ENCODE measurements around the gene SCN9A. TPM values are rescaled to one million over a fixed set of nuclear protein-coding genes. Genes with fewer than 3 reads are reported as not detected.
"Not testable (repeated sequence)": the region's sequence is repeated elsewhere in the genome, so short reads cannot be mapped to it uniquely, and the experiment has no call there.

The SCN9A gene
- total RNA-seq, 2 donors from 2014 or later = 0.46 to 44.1 TPM

- Histone ChIP-seq H3K36me3 (no peaks in the 10 kb centered on the region), H3K27me3 (replicated peaks; ENCODE audit: insufficient read depth) (no peaks in the 10 kb centered on the region), H3K4me1 (replicated peaks) (no peaks in the 10 kb centered on the region), H3K27ac (no peak overlapping the region), H3K9me3 (no peaks in the 10 kb centered on the region), H3K4me3 (no peak overlapping the region)
- intact Hi-C loops (cut with DNase I) = no loop called here
- WGBS = 40% methylated on average over 5 of the region's 5 CpGs
- DNase-seq (ENCODE audit: low spot score) = no peak
- no peak for TF ChIP-seq POLR2A (IDR thresholded peaks at IDR 0.05)
- TF ChIP-seq CTCF (IDR thresholded peaks at IDR 0.05) = no peak
- TF ChIP-seq POLR2AphosphoS5 (IDR thresholded peaks at IDR 0.05) = no peak
Observed at GRCh38 chr2:166314022-166314759, 61.6 kb downstream of the SCN9A start.

GRCh38 chr2:166312863-166313262 lies 62.9 kb downstream of the SCN9A start:
- H3K27ac ChIP-seq; H3K4me3 ChIP-seq; H3K36me3 ChIP-seq; DNase-seq (ENCODE audit: low spot score); H3K27me3 ChIP-seq (replicated peaks; ENCODE audit: insufficient read depth); H3K4me1 ChIP-seq (replicated peaks); H3K9me3 ChIP-seq; intact Hi-C loops (cut with DNase I): not testable (repeated sequence)
- 36% methylated on average over 2 of the region's 2 CpGs for WGBS

- Histone ChIP-seq H3K36me3 (no peaks in the 10 kb centered on the region), H3K27me3 (replicated peaks; ENCODE audit: insufficient read depth) (no peaks in the 10 kb centered on the region), H3K4me1 (replicated peaks) (no peaks in the 10 kb centered on the region), H3K9me3 (no peaks in the 10 kb centered on the region), H3K4me3 (no peak overlapping the region), H3K27ac (no peak overlapping the region)
- TF ChIP-seq CTCF (IDR thresholded peaks at IDR 0.05) (no peak), POLR2AphosphoS5 (IDR thresholded peaks at IDR 0.05) (no peak), POLR2A (IDR thresholded peaks at IDR 0.05) (no peak)
- intact Hi-C loops (cut with DNase I) = no loop called here
- no peak for DNase-seq (ENCODE audit: low spot score)
- WGBS = 69% methylated on average over 3 of the region's 3 CpGs
Observed at GRCh38 chr2:166307326-166307725, 68.4 kb downstream of the SCN9A start.

- TF ChIP-seq POLR2AphosphoS5 (IDR thresholded peaks at IDR 0.05) = no peak
- TF ChIP-seq POLR2A (IDR thresholded peaks at IDR 0.05) = no peak
- no peak for TF ChIP-seq CTCF (IDR thresholded peaks at IDR 0.05)
- no peaks in the 10 kb centered on the region for H3K27me3 ChIP-seq (replicated peaks; ENCODE audit: insufficient read depth)
- 97% methylated on average over 1 of the region's 1 CpG for WGBS
- no peaks in the 10 kb centered on the region for H3K9me3 ChIP-seq
- no peaks in the 10 kb centered on the region for H3K36me3 ChIP-seq
- intact Hi-C loops (cut with DNase I) = no loop called here
- no peaks in the 10 kb centered on the region for H3K4me1 ChIP-seq (replicated peaks)
- no peak for DNase-seq (ENCODE audit: low spot score)
- no peak overlapping the region for H3K4me3 ChIP-seq
- H3K27ac ChIP-seq = no peak overlapping the region
Observed at GRCh38 chr2:166304656-166305055, 71.1 kb downstream of the SCN9A start.

GRCh38 chr2:166302036-166302435 lies 73.7 kb downstream of the SCN9A start:
- Histone ChIP-seq H3K27ac (no peak overlapping the region), H3K4me3 (no peak overlapping the region), H3K36me3 (no peaks in the 10 kb centered on the region), H3K9me3 (no peaks in the 10 kb centered on the region), H3K4me1 (replicated peaks) (no peaks in the 10 kb centered on the region), H3K27me3 (replicated peaks; ENCODE audit: insufficient read depth) (no peaks in the 10 kb centered on the region)
- DNase-seq (ENCODE audit: low spot score) = no peak
- 43% methylated on average over 3 of the region's 3 CpGs for WGBS
- intact Hi-C loops (cut with DNase I) = no loop called here
- TF ChIP-seq POLR2A (IDR thresholded peaks at IDR 0.05) = no peak
- no peak for TF ChIP-seq POLR2AphosphoS5 (IDR thresholded peaks at IDR 0.05)
- no peak for TF ChIP-seq CTCF (IDR thresholded peaks at IDR 0.05)
